Spleen (tissue), 11 donors: ENCODE measurements around the gene PLEKHJ1. TPM values are rescaled to one million over a fixed set of nuclear protein-coding genes. Genes with fewer than 3 reads are reported as not detected.

Experiments
- DNase-seq: peaks from one replicate; pipeline ENCODE4 v3.0.0-alpha.2; 2020
- H3K27ac ChIP-seq, 8 donors: fragments of 200-600 bp; sonication (generic) in 7 of 8; 1 replicate in 4 of 8; 2 replicates in 4 of 8; pipeline versions ENCODE4 v1.5.0 to v1.8.0; 2016 to 2021; ENCODE audit warnings: inconsistent platforms in 4 of 8, mild to moderate bottlenecking in 4 of 8, moderate library complexity in 1 of 8
- H3K27me3 ChIP-seq, 7 donors: fragments of 200-600 bp; sonication (generic) in 6 of 7; replicated peaks in 1 of 7; 1 replicate in 4 of 7; 2 replicates in 3 of 7; pipeline versions ENCODE4 v1.5.0 to v1.8.0; 2016 to 2021; ENCODE audit warnings: inconsistent platforms in 3 of 7, mild to moderate bottlenecking in 1 of 7
- H3K36me3 ChIP-seq, 6 donors: fragments of 200-600 bp; sonication (generic) in 5 of 6; 1 replicate in 4 of 6; 2 replicates in 2 of 6; pipeline versions ENCODE4 v1.5.0 to v1.8.0; 2016 to 2021; ENCODE audit warnings: inconsistent platforms in 2 of 6
- H3K4me1 ChIP-seq, 6 donors: fragments of 200-600 bp; sonication (generic) in 5 of 6; 1 replicate in 3 of 6; 2 replicates in 3 of 6; pipeline versions ENCODE4 v1.5.0 to v1.8.0; 2016 to 2021; ENCODE audit warnings: inconsistent platforms in 3 of 6
- H3K4me3 ChIP-seq, 8 donors: fragments of 200-600 bp; sonication (generic) in 7 of 8; 1 replicate in 4 of 8; 2 replicates in 4 of 8; pipeline versions ENCODE4 v1.5.0 to v1.8.0; 2016 to 2021; ENCODE audit warnings: inconsistent platforms in 4 of 8, mild to moderate bottlenecking in 4 of 8, moderate library complexity in 2 of 8
- H3K9me3 ChIP-seq, 8 donors: fragments of 200-600 bp; sonication (generic) in 7 of 8; 1 replicate in 4 of 8; 2 replicates in 4 of 8; pipeline versions ENCODE4 v1.5.0 to v1.8.0; 2016 to 2021; ENCODE audit warnings: inconsistent platforms in 4 of 8
- CTCF ChIP-seq, 11 experiments: fragments of 200-600 bp in 7 of 11; fragments of 450-650 bp in 4 of 11; sonication (generic) in 4 of 11; IDR thresholded peaks in 8 of 11; conservative IDR thresholded peaks in 3 of 11; 1 replicate in 7 of 11; 2 replicates in 4 of 11; pipeline versions ENCODE4 v1.4.0 to v1.8.0; 2016 to 2021; ENCODE audit warnings: antibody characterized with exemption in 11 of 11, inconsistent platforms in 4 of 11, mild to moderate bottlenecking in 1 of 11
- POLR2A ChIP-seq, 3 donors: fragments of 450-650 bp; IDR thresholded peaks; one replicate each; pipeline ENCODE4 v1.5.1; 2017; ENCODE audit warnings: antibody characterized with exemption in 3 of 3, mild to moderate bottlenecking in 1 of 3
- POLR2AphosphoS5 ChIP-seq, 3 donors: sonication (generic); formaldehyde crosslinking; IDR thresholded peaks; one replicate each; pipeline ENCODE4 v1.5.1; 2017; ENCODE audit warnings: antibody characterized with exemption in 3 of 3
- WGBS, 5 donors: extraction: QIAGEN DNeasy Blood & Tissue Kit in 3 of 5; methylation state at CpG; one replicate each; pipeline versions ENCODE4 v1.1.5 to v1.1.7; 2013 to 2018; 5-methylcytosine and 5-hydroxymethylcytosine counted together
- intact Hi-C: fragments of 100-400 bp; cut with DNase I; formaldehyde crosslinking; loops from one replicate; pipeline ENCODE4 v1.15.0; 2023; ENCODE audit warnings: low total_unique reads
- polyA plus RNA-seq, 3 donors: library from polyadenylated mRNA; stranded (reverse); fragments of 200-250 nt; gene quantifications; one replicate each; pipeline ENCODE4 v1.2.1, GENCODE V29; 2013
- total RNA-seq, 7 donors: library from RNA; depleted of rRNA in 3 of 7; stranded (reverse); fragments of >200 nt in 3 of 7; fragmentation: NEBNext Ultra II Directional in 4 of 7; extraction: Animal tissue kit (Norgen Biotek cat#: 25700) in 4 of 7; gene quantifications; one replicate each; pipeline versions ENCODE4 v1.1.0 to v1.2.1, GENCODE V29; 2016 to 2021
- donor health status: healthy with polysubstance abuse.
- donor health status: DM: no; HTN: no; CAD: no; lungs with moderate emphysema.
- donor health status: DM: no; HTN: no; CAD: no.
- donor health status: Bipolar disorder and iron deficiency.
- donor health status: healthy.
- donor health status: DM: no; HTN: no; CAD: no.
- donor health status: DM: yes; HTN: yes; CAD: no.

PLEKHJ1 gene
- total and polyA plus RNA-seq, 10 donors, result 37.7 to 117 (median 57.4) TPM

- intact Hi-C loops, result no loop called here
- no peak for DNase-seq
- peaks cover 39 to 70% (median 48%) of the 10 kb centered on the region in 6 donors for H3K4me1 ChIP-seq
- H3K27ac ChIP-seq, result no peak overlapping the region
- TF ChIP-seq POLR2AphosphoS5 (IDR thresholded peaks at IDR 0.05) (no peak), CTCF (IDR thresholded peaks at IDR 0.05 in 8 of 11, conservative IDR thresholded peaks at IDR 0.05 in 3 of 11) (no peak), POLR2A (IDR thresholded peaks at IDR 0.05) (no peak)
- H3K9me3 ChIP-seq, result no peaks in the 10 kb centered on the region
- peaks cover 12 to 83% (median 57%) of the 10 kb centered on the region in 6 donors for H3K36me3 ChIP-seq
- H3K27me3 ChIP-seq, result no peaks in the 10 kb centered on the region
- no peak overlapping the region for H3K4me3 ChIP-seq
- 86 to 97% (median 94%) methylated on average over 6 to 12 of the region's 12 CpGs for WGBS, 5 donors
These were observed 7.9 kb upstream of the PLEKHJ1 start for GRCh38 chr19:2244125-2244411.

- H3K27me3 ChIP-seq, result no peaks in the 10 kb centered on the region
- 87 to 93% (median 90%) methylated on average over 13 to 32 of the region's 32 CpGs for WGBS, 5 donors
- peaks cover 43 to 73% (median 53%) of the 10 kb centered on the region in 6 donors for H3K4me1 ChIP-seq
- H3K27ac ChIP-seq, result peak overlapping the region in 1 of 8 donors; percentile 96
- intact Hi-C loops, result no loop called here
- peaks cover 12 to 77% (median 54%) of the 10 kb centered on the region in 6 donors for H3K36me3 ChIP-seq
- H3K9me3 ChIP-seq, result no peaks in the 10 kb centered on the region
- DNase-seq, result no peak
- H3K4me3 ChIP-seq, result no peak overlapping the region
- no peak for TF ChIP-seq POLR2A (IDR thresholded peaks at IDR 0.05)
- no peak for TF ChIP-seq POLR2AphosphoS5 (IDR thresholded peaks at IDR 0.05)
These were observed 7.4 kb upstream of the PLEKHJ1 start for GRCh38 chr19:2243274-2244124.

GRCh38 chr19:2242816-2243215 is 6.7 kb upstream of the PLEKHJ1 start:
- Histone ChIP-seq H3K36me3 (peaks cover 12 to 70% (median 50%) of the 10 kb centered on the region in 6 donors), H3K4me1 (peaks cover 50 to 80% (median 60%) of the 10 kb centered on the region in 6 donors), H3K27ac (peak overlapping the region in 3 of 8 donors; percentile 96 to 100 (median 98)), H3K9me3 (no peaks in the 10 kb centered on the region), H3K27me3 (no peaks in the 10 kb centered on the region), H3K4me3 (no peak overlapping the region)
- TF ChIP-seq CTCF (IDR thresholded peaks at IDR 0.05 in 8 of 11, conservative IDR thresholded peaks at IDR 0.05 in 3 of 11) (no peak), POLR2A (IDR thresholded peaks at IDR 0.05) (no peak), POLR2AphosphoS5 (IDR thresholded peaks at IDR 0.05) (no peak)
- 83 to 93% (median 89%) methylated on average over 8 of the region's 8 CpGs for WGBS, 5 donors
- DNase-seq, result no peak
- intact Hi-C loops, result no loop called here

GRCh38 chr19:2242092-2242537 is 6.0 kb upstream of the PLEKHJ1 start:
- Histone ChIP-seq H3K9me3 (no peaks in the 10 kb centered on the region), H3K4me3 (no peak overlapping the region), H3K36me3 (peaks cover 7 to 63% (median 43%) of the 10 kb centered on the region in 6 donors), H3K4me1 (peaks cover 55 to 82% (median 65%) of the 10 kb centered on the region in 6 donors), H3K27me3 (no peaks in the 10 kb centered on the region), H3K27ac (peak overlapping the region in 4 of 8 donors; percentile 96 to 100 (median 98))
- TF ChIP-seq CTCF (IDR thresholded peaks at IDR 0.05 in 8 of 11, conservative IDR thresholded peaks at IDR 0.05 in 3 of 11) (no peak), POLR2A (IDR thresholded peaks at IDR 0.05) (no peak), POLR2AphosphoS5 (IDR thresholded peaks at IDR 0.05) (no peak)
- intact Hi-C loops, result no loop called here
- DNase-seq, result no peak
- WGBS, 5 donors, result 83 to 88% (median 86%) methylated on average over 10 to 12 of the region's 12 CpGs
